Measurements from ENCODE around the gene GXYLT2.

GXYLT2 gene

DNA sequence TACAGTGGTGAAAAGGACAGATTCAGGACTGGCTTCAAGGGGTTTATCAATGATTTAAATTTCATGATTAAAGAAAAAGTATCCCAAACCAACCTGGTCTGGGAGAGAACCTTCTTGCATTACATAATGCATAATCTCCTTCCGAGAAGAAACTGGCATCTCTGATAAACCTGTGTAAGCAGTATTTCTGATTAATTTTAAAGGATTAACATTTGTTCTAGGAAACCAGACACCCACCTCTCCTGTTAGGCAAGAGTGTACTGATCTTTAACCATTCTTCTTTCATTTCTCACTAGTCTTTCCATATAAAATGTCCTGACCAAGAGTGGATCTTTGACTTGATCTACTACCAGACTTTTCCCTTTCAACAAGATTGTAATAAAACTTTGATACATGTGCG, 85.9 kb downstream of the GXYLT2 start:
- H3K4me1 ChIP-seq (ENCODE audit: low read length): no peaks in the 10 kb centered on the region; the same call in 1 of the 2 replicates
- no peak overlapping the region for H3K27ac ChIP-seq (ENCODE audit: low read length)
- no peak overlapping the region for H3K9ac ChIP-seq (ENCODE audit: low read length)
- H3K79me2 ChIP-seq (ENCODE audit: low read length): no peaks in the 10 kb centered on the region
- H4K20me1 ChIP-seq (ENCODE audit: insufficient read depth, low read length): no peaks in the 10 kb centered on the region
- no peaks in the 10 kb centered on the region for H3K9me3 ChIP-seq (replicated peaks; ENCODE audit: insufficient read depth, low read length)
- H3F3A ChIP-seq (ENCODE audit: insufficient read depth, low read length): no peaks in the 10 kb centered on the region
- H3K4me3 ChIP-seq (ENCODE audit: low read length): no peak overlapping the region
- H2AFZ ChIP-seq (ENCODE audit: low read length): no peak overlapping the region
- H3K9me2 ChIP-seq (replicated peaks; ENCODE audit: insufficient read depth, low read length): no peaks in the 10 kb centered on the region
- H3K4me2 ChIP-seq (ENCODE audit: low read depth, low read length): no peak overlapping the region
- H3K27me3 ChIP-seq (replicated peaks; ENCODE audit: insufficient read depth, low read length): no peaks in the 10 kb centered on the region
- no peaks in the 10 kb centered on the region for H3K36me3 ChIP-seq (replicated peaks; ENCODE audit: insufficient read depth, low read length)
- TF ChIP-seq EZH2 (optimal IDR thresholded peaks at IDR 0.05; ENCODE audit: low read depth, low read length) (no peak), EZH2phosphoT487 (IDR thresholded peaks at IDR 0.05; ENCODE audit: low read length) (no peak)
- TF ChIP-seq, protein P1, sequence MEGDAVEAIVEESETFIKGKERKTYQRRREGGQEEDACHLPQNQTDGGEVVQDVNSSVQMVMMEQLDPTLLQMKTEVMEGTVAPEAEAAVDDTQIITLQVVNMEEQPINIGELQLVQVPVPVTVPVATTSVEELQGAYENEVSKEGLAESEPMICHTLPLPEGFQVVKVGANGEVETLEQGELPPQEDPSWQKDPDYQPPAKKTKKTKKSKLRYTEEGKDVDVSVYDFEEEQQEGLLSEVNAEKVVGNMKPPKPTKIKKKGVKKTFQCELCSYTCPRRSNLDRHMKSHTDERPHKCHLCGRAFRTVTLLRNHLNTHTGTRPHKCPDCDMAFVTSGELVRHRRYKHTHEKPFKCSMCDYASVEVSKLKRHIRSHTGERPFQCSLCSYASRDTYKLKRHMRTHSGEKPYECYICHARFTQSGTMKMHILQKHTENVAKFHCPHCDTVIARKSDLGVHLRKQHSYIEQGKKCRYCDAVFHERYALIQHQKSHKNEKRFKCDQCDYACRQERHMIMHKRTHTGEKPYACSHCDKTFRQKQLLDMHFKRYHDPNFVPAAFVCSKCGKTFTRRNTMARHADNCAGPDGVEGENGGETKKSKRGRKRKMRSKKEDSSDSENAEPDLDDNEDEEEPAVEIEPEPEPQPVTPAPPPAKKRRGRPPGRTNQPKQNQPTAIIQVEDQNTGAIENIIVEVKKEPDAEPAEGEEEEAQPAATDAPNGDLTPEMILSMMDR (IDR thresholded peaks at IDR 0.05; ENCODE audit: low read length): no peak
- DNase-seq: no peak

- H3F3A ChIP-seq (ENCODE audit: insufficient read depth, low read length): no peaks in the 10 kb centered on the region
- no peak overlapping the region for H3K4me2 ChIP-seq (ENCODE audit: low read depth, low read length)
- no peak overlapping the region for H3K4me3 ChIP-seq (ENCODE audit: low read length)
- H3K79me2 ChIP-seq (ENCODE audit: low read length): no peaks in the 10 kb centered on the region
- no peaks in the 10 kb centered on the region for H3K9me3 ChIP-seq (replicated peaks; ENCODE audit: insufficient read depth, low read length)
- no peaks in the 10 kb centered on the region for H4K20me1 ChIP-seq (ENCODE audit: insufficient read depth, low read length)
- TF ChIP-seq EZH2 (optimal IDR thresholded peaks at IDR 0.05; ENCODE audit: low read depth, low read length) (no peak), EZH2phosphoT487 (IDR thresholded peaks at IDR 0.05; ENCODE audit: low read length) (no peak)
- TF ChIP-seq, protein P1 (IDR thresholded peaks at IDR 0.05; ENCODE audit: low read length): no peak
- 0 out of 2 replicates have a peak overlapping the region, but pooled peaks have one; percentile 3 for H2AFZ ChIP-seq (ENCODE audit: low read length)
- no peak for DNase-seq
- no peaks in the 10 kb centered on the region for H3K36me3 ChIP-seq (replicated peaks; ENCODE audit: insufficient read depth, low read length)
- H3K9ac ChIP-seq (ENCODE audit: low read length): no peak overlapping the region
- H3K9me2 ChIP-seq (replicated peaks; ENCODE audit: insufficient read depth, low read length): no peaks in the 10 kb centered on the region
- no peaks in the 10 kb centered on the region; the same call in 1 of the 2 replicates for H3K4me1 ChIP-seq (ENCODE audit: low read length)
- no peak overlapping the region for H3K27ac ChIP-seq (ENCODE audit: low read length)
- no peaks in the 10 kb centered on the region for H3K27me3 ChIP-seq (replicated peaks; ENCODE audit: insufficient read depth, low read length)
Observed at GRCh38 chr3:72974956-72975355, 87.1 kb downstream of the GXYLT2 start.

GRCh38 chr3:72976281-72976741, 88.5 kb downstream of the GXYLT2 start:
- TF ChIP-seq EZH2 (optimal IDR thresholded peaks at IDR 0.05; ENCODE audit: low read depth, low read length) (no peak), EZH2phosphoT487 (IDR thresholded peaks at IDR 0.05; ENCODE audit: low read length) (no peak)
- TF ChIP-seq, protein P1 (IDR thresholded peaks at IDR 0.05; ENCODE audit: low read length): no peak
- Histone ChIP-seq H3K27ac (ENCODE audit: low read length) (no peak overlapping the region), H3F3A (ENCODE audit: insufficient read depth, low read length) (no peaks in the 10 kb centered on the region)

More at GRCh38 chr3:72976281-72976741, 88.5 kb downstream of the GXYLT2 start:
- no peaks in the 10 kb centered on the region for H3K36me3 ChIP-seq (replicated peaks; ENCODE audit: insufficient read depth, low read length)
- H3K4me1 ChIP-seq (ENCODE audit: low read length): no peaks in the 10 kb centered on the region; the same call in 1 of the 2 replicates
- no peaks in the 10 kb centered on the region for H4K20me1 ChIP-seq (ENCODE audit: insufficient read depth, low read length)
- no peak overlapping the region for H3K4me2 ChIP-seq (ENCODE audit: low read depth, low read length)
- H3K27me3 ChIP-seq (replicated peaks; ENCODE audit: insufficient read depth, low read length): no peaks in the 10 kb centered on the region
- H3K79me2 ChIP-seq (ENCODE audit: low read length): no peaks in the 10 kb centered on the region
- no peaks in the 10 kb centered on the region for H3K9me2 ChIP-seq (replicated peaks; ENCODE audit: insufficient read depth, low read length)
- no peak for DNase-seq
- H2AFZ ChIP-seq (ENCODE audit: low read length): no peak overlapping the region
- no peak overlapping the region for H3K4me3 ChIP-seq (ENCODE audit: low read length)
- no peaks in the 10 kb centered on the region for H3K9me3 ChIP-seq (replicated peaks; ENCODE audit: insufficient read depth, low read length)
- H3K9ac ChIP-seq (ENCODE audit: low read length): no peak overlapping the region
